ENCODE data around the gene ARHGEF17.

The ARHGEF17 gene

GRCh38 chr11:73295241-73295995, 12.7 kb upstream of the ARHGEF17 start:
- peaks cover 4% of the 10 kb centered on the region for H3K4me1 Mint-ChIP-seq
- H3K4me3 Mint-ChIP-seq = no peak overlapping the region
- ATAC-seq (ENCODE audit: low read depth) (peak; percentile 97), DNase-seq (ENCODE audit: low spot score in 2 of 2) (peak; percentile 83 to 88)
- peaks cover 11% of the 10 kb centered on the region for H3K27me3 Mint-ChIP-seq
- no peaks in the 10 kb centered on the region for H3K9me3 Mint-ChIP-seq
- H3K36me3 Mint-ChIP-seq = no peaks in the 10 kb centered on the region
- H3K27ac Mint-ChIP-seq = no peak overlapping the region

DNA sequence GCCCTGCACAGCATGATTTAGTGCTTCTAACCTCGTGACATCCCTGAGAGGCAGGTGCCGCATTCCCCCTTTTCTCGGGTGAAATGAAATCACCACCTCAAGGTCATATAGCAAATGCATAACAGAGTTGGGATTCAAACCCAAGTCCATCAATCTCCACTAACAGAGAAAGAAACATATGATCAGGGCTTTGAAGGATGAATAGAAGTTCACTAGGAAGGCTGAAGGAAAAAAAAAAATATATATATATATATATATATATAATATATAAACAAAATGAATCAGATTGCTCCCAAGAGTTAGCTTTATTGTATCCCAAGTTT, 12.1 kb upstream of the ARHGEF17 start:
- no peak overlapping the region for H3K4me3 Mint-ChIP-seq
- no peak for ATAC-seq (ENCODE audit: low read depth)

GRCh38 chr11:73296501-73297230, 11.4 kb upstream of the ARHGEF17 start:
- no peaks in the 10 kb centered on the region for H3K36me3 Mint-ChIP-seq
- H3K27me3 Mint-ChIP-seq = peaks cover 11% of the 10 kb centered on the region
- no peak for ATAC-seq (ENCODE audit: low read depth)
- H3K27ac Mint-ChIP-seq = no peak overlapping the region
- no peaks in the 10 kb centered on the region for H3K9me3 Mint-ChIP-seq
- no peak for DNase-seq (ENCODE audit: low spot score in 2 of 2)
- H3K4me1 Mint-ChIP-seq = peaks cover 4% of the 10 kb centered on the region
- H3K4me3 Mint-ChIP-seq = no peak overlapping the region

More for the DNA sequence above, 12.1 kb upstream of the ARHGEF17 start:
- no peaks in the 10 kb centered on the region for H3K36me3 Mint-ChIP-seq
- no peak for DNase-seq (ENCODE audit: low spot score in 2 of 2)
- peaks cover 4% of the 10 kb centered on the region for H3K4me1 Mint-ChIP-seq
- H3K9me3 Mint-ChIP-seq = no peaks in the 10 kb centered on the region
- H3K27ac Mint-ChIP-seq = no peak overlapping the region
- H3K27me3 Mint-ChIP-seq = peaks cover 11% of the 10 kb centered on the region

DNA sequence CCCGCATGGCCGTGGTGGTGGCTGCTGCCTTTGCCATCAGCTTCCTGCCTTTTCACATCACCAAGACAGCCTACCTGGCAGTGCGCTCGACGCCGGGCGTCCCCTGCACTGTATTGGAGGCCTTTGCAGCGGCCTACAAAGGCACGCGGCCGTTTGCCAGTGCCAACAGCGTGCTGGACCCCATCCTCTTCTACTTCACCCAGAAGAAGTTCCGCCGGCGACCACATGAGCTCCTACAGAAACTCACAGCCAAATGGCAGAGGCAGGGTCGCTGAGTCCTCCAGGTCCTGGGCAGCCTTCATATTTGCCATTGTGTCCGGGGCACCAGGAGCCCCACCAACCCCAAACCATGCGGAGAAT, 10.9 kb upstream of the ARHGEF17 start:
- H3K27ac Mint-ChIP-seq = no peak overlapping the region
- no peak overlapping the region for H3K4me3 Mint-ChIP-seq
- DNase-seq (ENCODE audit: low spot score in 2 of 2) = no peak
- no peaks in the 10 kb centered on the region for H3K9me3 Mint-ChIP-seq
- peaks cover 15% of the 10 kb centered on the region for H3K27me3 Mint-ChIP-seq
- no peak for ATAC-seq (ENCODE audit: low read depth)
- H3K36me3 Mint-ChIP-seq = no peaks in the 10 kb centered on the region
- peaks cover 4% of the 10 kb centered on the region for H3K4me1 Mint-ChIP-seq

GRCh38 chr11:73297702-73298101, 10.4 kb upstream of the ARHGEF17 start:
- ATAC-seq (ENCODE audit: low read depth) = no peak
- no peak overlapping the region for H3K27ac Mint-ChIP-seq
- H3K4me3 Mint-ChIP-seq = no peak overlapping the region

DNA sequence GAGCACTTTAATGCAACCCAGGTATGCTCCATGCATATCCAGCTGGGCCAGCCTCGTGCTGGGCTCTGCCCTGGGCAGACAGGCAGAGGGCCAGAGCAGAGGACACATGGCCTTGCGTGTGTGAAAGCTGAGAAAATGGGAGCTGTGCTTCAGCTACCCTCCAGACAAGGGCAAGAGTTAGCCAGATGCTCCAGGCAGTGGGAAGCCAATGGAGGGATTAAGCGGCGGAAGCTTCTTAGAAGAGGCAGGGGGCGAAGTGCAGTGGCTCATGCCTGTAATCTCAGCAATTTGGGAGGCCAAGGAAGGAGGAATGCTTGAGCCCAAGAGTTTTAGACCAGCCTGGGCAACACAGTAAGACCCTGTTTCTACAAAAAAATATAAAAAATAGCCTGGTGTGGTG, 9.8 kb upstream of the ARHGEF17 start:
- ATAC-seq (ENCODE audit: low read depth) (no peak), DNase-seq (ENCODE audit: low spot score in 2 of 2) (no peak)
- Mint-ChIP-seq H3K4me3 (no peak overlapping the region), H3K36me3 (no peaks in the 10 kb centered on the region), H3K27ac (no peak overlapping the region), H3K27me3 (peaks cover 15% of the 10 kb centered on the region), H3K9me3 (no peaks in the 10 kb centered on the region), H3K4me1 (peaks cover 4% of the 10 kb centered on the region)

More at GRCh38 chr11:73297702-73298101, 10.4 kb upstream of the ARHGEF17 start:
- peaks cover 4% of the 10 kb centered on the region for H3K4me1 Mint-ChIP-seq
- H3K36me3 Mint-ChIP-seq = no peaks in the 10 kb centered on the region
- H3K27me3 Mint-ChIP-seq = peaks cover 16% of the 10 kb centered on the region
- no peaks in the 10 kb centered on the region for H3K9me3 Mint-ChIP-seq
- no peak for DNase-seq (ENCODE audit: low spot score in 2 of 2)

GRCh38 chr11:73299751-73300150, 8.3 kb upstream of the ARHGEF17 start:
- Mint-ChIP-seq H3K4me3 (no peak overlapping the region), H3K27ac (no peak overlapping the region), H3K36me3 (no peaks in the 10 kb centered on the region), H3K27me3 (peaks cover 14% of the 10 kb centered on the region), H3K9me3 (no peaks in the 10 kb centered on the region), H3K4me1 (peaks cover 4% of the 10 kb centered on the region)
- ATAC-seq (ENCODE audit: low read depth) (no peak), DNase-seq (ENCODE audit: low spot score in 2 of 2) (no peak)

- Mint-ChIP-seq H3K27me3 (peaks cover 13% of the 10 kb centered on the region), H3K9me3 (no peaks in the 10 kb centered on the region), H3K4me1 (peaks cover 9% of the 10 kb centered on the region), H3K27ac (no peak overlapping the region), H3K4me3 (peak overlapping the region; percentile 65), H3K36me3 (no peaks in the 10 kb centered on the region)
- DNase-seq (ENCODE audit: low spot score in 2 of 2) (no peak), ATAC-seq (ENCODE audit: low read depth) (no peak)
These were observed 1.8 kb upstream of the ARHGEF17 start for GRCh38 chr11:73306069-73306841.

- peak overlapping the region; percentile 42 for H3K27ac Mint-ChIP-seq
- peaks cover 9% of the 10 kb centered on the region for H3K4me1 Mint-ChIP-seq
- peak overlapping the region; percentile 95 for H3K4me3 Mint-ChIP-seq
- no peaks in the 10 kb centered on the region for H3K9me3 Mint-ChIP-seq
- ATAC-seq (ENCODE audit: low read depth) = no peak
- peaks cover 12% of the 10 kb centered on the region for H3K27me3 Mint-ChIP-seq
- no peak for DNase-seq (ENCODE audit: low spot score in 2 of 2)
- H3K36me3 Mint-ChIP-seq = no peaks in the 10 kb centered on the region
These were observed 1.1 kb upstream of the ARHGEF17 start for GRCh38 chr11:73306977-73307322.

DNA sequence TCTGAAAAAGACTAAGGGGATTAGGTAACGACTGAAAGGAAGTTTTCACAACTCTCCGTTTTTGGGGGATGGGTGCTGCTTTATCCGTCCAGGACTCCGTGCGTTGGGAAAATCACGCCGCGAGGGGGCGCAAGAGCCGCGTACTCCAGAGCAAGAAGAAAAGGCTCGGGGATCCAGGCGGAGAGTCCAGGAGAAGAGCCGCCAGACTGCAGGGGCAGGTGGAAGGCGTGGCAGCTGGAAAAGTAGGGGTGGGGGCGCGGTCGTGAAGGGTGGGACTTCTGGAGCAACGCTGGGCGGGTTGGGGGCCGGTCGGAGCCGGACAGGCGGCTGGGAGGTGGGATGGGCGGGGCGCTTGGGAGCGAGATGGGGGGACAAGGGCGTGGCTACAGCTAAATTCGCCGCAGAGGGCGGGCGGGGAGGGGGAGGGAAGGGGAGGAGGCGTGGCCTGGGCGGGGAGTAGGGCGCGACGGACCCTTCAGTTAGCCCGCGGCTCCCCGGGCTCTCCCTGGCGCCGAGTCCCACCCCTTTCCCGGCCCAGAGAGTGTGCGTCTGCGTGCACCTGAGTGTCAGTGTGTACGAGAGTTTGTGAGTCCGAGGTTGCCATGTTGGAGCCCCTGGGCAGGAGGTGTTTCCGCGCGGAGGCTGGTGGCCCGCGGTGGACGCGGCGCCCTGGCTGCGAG, 613 bp upstream of the ARHGEF17 start:
- no peaks in the 10 kb centered on the region for H3K36me3 Mint-ChIP-seq
- ATAC-seq (ENCODE audit: low read depth) = peak; percentile 74
- H3K27ac Mint-ChIP-seq = peak overlapping the region; percentile 42
- H3K4me1 Mint-ChIP-seq = peaks cover 9% of the 10 kb centered on the region
- H3K4me3 Mint-ChIP-seq = peak overlapping the region; percentile 95
- H3K9me3 Mint-ChIP-seq = no peaks in the 10 kb centered on the region
- DNase-seq (ENCODE audit: low spot score in 2 of 2) = peak; percentile 91 to 95
- peaks cover 9% of the 10 kb centered on the region for H3K27me3 Mint-ChIP-seq

DNA sequence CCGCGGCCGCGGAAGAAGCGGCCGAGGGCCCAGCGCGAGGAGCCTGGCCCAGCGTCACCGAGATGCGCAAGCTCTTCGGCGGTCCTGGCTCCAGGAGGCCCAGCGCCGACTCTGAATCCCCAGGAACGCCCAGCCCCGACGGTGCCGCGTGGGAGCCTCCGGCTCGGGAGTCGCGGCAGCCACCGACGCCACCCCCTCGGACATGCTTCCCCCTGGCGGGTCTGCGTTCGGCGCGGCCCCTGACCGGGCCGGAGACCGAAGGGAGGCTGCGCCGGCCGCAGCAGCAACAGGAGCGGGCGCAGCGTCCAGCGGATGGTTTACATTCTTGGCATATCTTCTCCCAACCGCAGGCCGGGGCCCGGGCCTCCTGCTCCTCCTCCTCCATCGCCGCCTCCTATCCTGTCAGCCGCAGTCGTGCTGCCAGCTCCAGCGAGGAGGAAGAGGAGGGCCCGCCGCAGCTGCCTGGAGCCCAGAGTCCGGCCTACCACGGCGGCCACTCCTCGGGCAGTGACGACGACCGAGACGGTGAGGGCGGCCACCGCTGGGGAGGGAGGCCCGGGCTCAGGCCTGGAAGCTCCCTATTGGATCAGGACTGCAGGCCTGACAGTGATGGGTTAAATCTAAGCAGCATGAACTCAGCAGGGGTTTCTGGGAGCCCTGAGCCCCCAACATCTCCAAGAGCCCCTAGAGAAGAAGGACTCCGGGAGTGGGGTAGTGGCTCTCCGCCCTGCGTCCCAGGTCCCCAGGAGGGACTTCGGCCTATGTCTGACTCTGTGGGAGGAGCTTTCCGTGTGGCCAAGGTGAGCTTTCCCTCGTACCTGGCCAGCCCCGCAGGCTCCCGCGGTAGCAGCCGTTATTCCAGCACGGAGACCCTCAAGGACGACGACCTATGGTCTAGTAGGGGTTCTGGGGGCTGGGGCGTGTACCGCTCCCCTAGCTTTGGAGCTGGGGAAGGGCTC, 1.2 kb downstream of the ARHGEF17 start:
- Mint-ChIP-seq H3K9me3 (no peaks in the 10 kb centered on the region), H3K4me3 (peak overlapping the region; percentile 37), H3K36me3 (no peaks in the 10 kb centered on the region), H3K4me1 (peaks cover 13% of the 10 kb centered on the region), H3K27ac (no peak overlapping the region), H3K27me3 (peaks cover 6% of the 10 kb centered on the region)
- no peak for DNase-seq (ENCODE audit: low spot score in 2 of 2)
- no peak for ATAC-seq (ENCODE audit: low read depth)

DNA sequence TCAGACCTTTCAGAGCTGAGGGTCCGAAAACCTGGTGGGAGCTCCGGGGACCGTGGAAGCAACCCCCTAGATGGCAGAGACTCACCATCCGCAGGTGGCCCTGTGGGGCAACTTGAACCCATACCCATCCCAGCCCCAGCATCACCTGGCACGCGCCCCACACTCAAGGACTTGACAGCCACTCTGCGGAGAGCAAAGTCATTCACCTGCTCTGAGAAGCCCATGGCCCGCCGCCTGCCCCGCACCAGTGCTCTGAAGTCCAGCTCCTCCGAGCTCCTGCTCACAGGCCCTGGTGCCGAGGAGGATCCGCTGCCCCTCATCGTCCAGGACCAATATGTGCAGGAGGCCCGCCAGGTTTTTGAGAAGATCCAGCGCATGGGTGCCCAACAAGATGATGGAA, 2.0 kb downstream of the ARHGEF17 start:
- DNase-seq (ENCODE audit: low spot score in 2 of 2) = no peak
- Mint-ChIP-seq H3K27ac (no peak overlapping the region), H3K4me3 (no peak overlapping the region), H3K9me3 (no peaks in the 10 kb centered on the region), H3K4me1 (peaks cover 13% of the 10 kb centered on the region), H3K27me3 (peaks cover 5% of the 10 kb centered on the region), H3K36me3 (no peaks in the 10 kb centered on the region)
- ATAC-seq (ENCODE audit: low read depth) = no peak

All from memory B cell (primary cell).